ENCODE results near the gene NNMT.

The NNMT gene

GRCh38 chr11:114285599-114285998, 10.6 kb upstream of the NNMT start:
- peak; percentile 70 for DNase-seq

- no peak for DNase-seq
Measured at GRCh38 chr11:114286229-114286628, 10.0 kb upstream of the NNMT start.

GRCh38 chr11:114287154-114287553, 9.0 kb upstream of the NNMT start:
- DNase-seq: no peak

- DNase-seq: no peak
Measured at GRCh38 chr11:114288136-114288535, 8.1 kb upstream of the NNMT start.

- DNase-seq: no peak
Measured at GRCh38 chr11:114289779-114290178, 6.4 kb upstream of the NNMT start.

- peak; percentile 50 for DNase-seq
Measured at GRCh38 chr11:114290503-114291235, 5.5 kb upstream of the NNMT start.

- peak; percentile 86 for DNase-seq
Measured at GRCh38 chr11:114291381-114291780, 4.8 kb upstream of the NNMT start.

- peak; percentile 85 for DNase-seq
Measured at GRCh38 chr11:114291842-114292680, 4.1 kb upstream of the NNMT start.

GRCh38 chr11:114293201-114293711, 2.9 kb upstream of the NNMT start:
- DNase-seq: no peak

- peak; percentile 61 for DNase-seq
Measured at GRCh38 chr11:114296605-114297372, 590 bp downstream of the NNMT start.

- no peak for DNase-seq
Measured at GRCh38 chr11:114297806-114298709, 1.9 kb downstream of the NNMT start.

GRCh38 chr11:114298710-114299109, 2.5 kb downstream of the NNMT start:
- no peak for DNase-seq

GRCh38 chr11:114301088-114301487, 4.9 kb downstream of the NNMT start:
- DNase-seq: no peak

GRCh38 chr11:114301927-114302326, 5.7 kb downstream of the NNMT start:
- no peak for DNase-seq

- no peak for DNase-seq
Measured at GRCh38 chr11:114302663-114303062, 6.5 kb downstream of the NNMT start.

GRCh38 chr11:114304065-114304464, 7.9 kb downstream of the NNMT start:
- DNase-seq: no peak

GRCh38 chr11:114304969-114305368, 8.8 kb downstream of the NNMT start:
- DNase-seq: no peak

GRCh38 chr11:114307524-114308203, 11.5 kb downstream of the NNMT start:
- DNase-seq: peak; percentile 83

GRCh38 chr11:114308689-114309089, 12.5 kb downstream of the NNMT start:
- DNase-seq: no peak

- no peak for DNase-seq
Measured at GRCh38 chr11:114309517-114309916, 13.3 kb downstream of the NNMT start.

GRCh38 chr11:114310095-114310494, 13.9 kb downstream of the NNMT start:
- no peak for DNase-seq

GRCh38 chr11:114311946-114312345, 15.7 kb downstream of the NNMT start:
- no peak for DNase-seq
